HepG2 (cell line): Measurements from ENCODE around the gene PC. TPM values are rescaled to one million over a fixed set of nuclear protein-coding genes. Genes with fewer than 3 reads are reported as not detected.

ENCODE experiments used
- ARID2 ChIP-seq: sonication (generic); formaldehyde crosslinking; IDR thresholded peaks from 2 replicates; pipeline ENCODE4 v1.8.1; 2022; ENCODE audit warnings: mild to moderate bottlenecking, missing genetic modification reagents, borderline replicate concordance
- CBX5 ChIP-seq: sonication (generic); formaldehyde crosslinking; IDR thresholded peaks from 2 replicates; pipeline ENCODE4 v1.4.0; 2020; ENCODE audit warnings: missing genetic modification reagents, borderline replicate concordance
- CCDC6 ChIP-seq: sonication (generic); formaldehyde crosslinking; IDR thresholded peaks from 2 replicates; pipeline ENCODE4 v1.8.1; 2022; ENCODE audit warnings: mild to moderate bottlenecking, missing genetic modification reagents, moderate library complexity
- KLF15 ChIP-seq: sonication (generic); formaldehyde crosslinking; IDR thresholded peaks from 2 replicates; pipeline ENCODE4 v1.8.1; 2023; ENCODE audit warnings: borderline replicate concordance, mild to moderate bottlenecking, inconsistent platforms, missing genetic modification reagents, mixed read lengths
- NCOA5 ChIP-seq: sonication (generic); formaldehyde crosslinking; IDR thresholded peaks from 2 replicates; pipeline ENCODE4 v1.4.0; 2020; ENCODE audit warnings: missing genetic modification reagents
- NCOR1 ChIP-seq: fragments of 200-600 bp; sonication (generic); IDR thresholded peaks from 2 replicates; pipeline ENCODE4 v1.7.0; 2017; ENCODE audit warnings: antibody characterized with exemption, low read length, borderline replicate concordance
- NFIB ChIP-seq: sonication (generic); formaldehyde crosslinking; IDR thresholded peaks from 2 replicates; pipeline ENCODE4 v1.9.0; 2021; ENCODE audit warnings: missing genetic modification reagents, mild to moderate bottlenecking, borderline replicate concordance
- REPIN1 ChIP-seq: sonication (generic); formaldehyde crosslinking; IDR thresholded peaks from 2 replicates; pipeline ENCODE4 v1.8.0; 2022; ENCODE audit warnings: missing genetic modification reagents, low read depth, mild to moderate bottlenecking, borderline replicate concordance
- RFX1 ChIP-seq: fragments of 450-650 bp; IDR thresholded peaks from 2 replicates; pipeline ENCODE4 v1.6.1; 2017
- RXRB ChIP-seq: IDR thresholded peaks from 2 replicates; pipeline ENCODE4 v1.6.1; 2016; ENCODE audit warnings: borderline replicate concordance, missing genetic modification reagents, missing compliant biosample characterization
- TCF12 ChIP-seq, 2 experiments: fragments of 450-650 bp in 1 of 2; sonication (generic) in 1 of 2; formaldehyde crosslinking in 1 of 2; IDR thresholded peaks; 2 replicates each; pipeline versions ENCODE4 v1.6.1 to v1.8.0; 2017 to 2022; ENCODE audit warnings: antibody characterized with exemption in 1 of 2, mild to moderate bottlenecking in 1 of 2, missing genetic modification reagents in 1 of 2, moderate library complexity in 1 of 2
- XRCC5 ChIP-seq: fragments of 200-400 bp; formaldehyde crosslinking; optimal IDR thresholded peaks from 2 replicates; pipeline ENCODE3; 2017; ENCODE audit warnings: mild to moderate bottlenecking, low read length
- ZFP1 ChIP-seq: IDR thresholded peaks from 2 replicates; pipeline ENCODE4 v1.6.1; 2016
- ZNF263 ChIP-seq: sonication (generic); formaldehyde crosslinking; IDR thresholded peaks from 2 replicates; pipeline ENCODE4 v1.4.0; 2020; ENCODE audit warnings: missing genetic modification reagents
- ZNF468 ChIP-seq: sonication (generic); formaldehyde crosslinking; IDR thresholded peaks from 2 replicates; pipeline ENCODE4 v1.8.0; 2022; ENCODE audit warnings: mild to moderate bottlenecking, moderate library complexity, missing genetic modification reagents
- ZNF768 ChIP-seq: sonication (generic); formaldehyde crosslinking; IDR thresholded peaks from 2 replicates; pipeline ENCODE4 v1.4.0; 2020; ENCODE audit warnings: missing genetic modification reagents
- ZNF782 ChIP-seq: sonication (generic); formaldehyde crosslinking; IDR thresholded peaks from 2 replicates; pipeline ENCODE4 v1.4.0; 2020; ENCODE audit warnings: missing genetic modification reagents, mild to moderate bottlenecking, borderline replicate concordance
- polyA plus RNA-seq, 8 experiments: library from polyadenylated mRNA; depleted of rRNA in 3 of 8; stranded (reverse) in 7 of 8; unstranded in 1 of 8; fragments of >200 nt; fragmentation: Illumina TruSeq in 4 of 8; extraction: Trizol in 4 of 8; gene quantifications; 2 replicates each; pipeline versions ENCODE4 v1.2.1 to v1.2.3, GENCODE V29; 2011 to 2016; ENCODE audit warnings: low read depth in 4 of 8, missing spikeins in 1 of 8, mixed read lengths in 1 of 8; ENCODE audit not compliant: insufficient read depth in 1 of 8
- total RNA-seq, 5 experiments: library from RNA; depleted of rRNA; stranded (reverse); fragments of >200 nt; fragmentation: Illumina TruSeq; extraction: Trizol; gene quantifications; 2 replicates each; pipeline ENCODE4 v1.2.3, GENCODE V29; 2016; ENCODE audit warnings: low read depth in 1 of 5
- TF ChIP-seq, protein P1 (sequence below): sonication (generic); formaldehyde crosslinking; IDR thresholded peaks from 2 replicates; pipeline ENCODE4 v1.4.0; 2020; ENCODE audit warnings: missing genetic modification reagents, mild to moderate bottlenecking, borderline replicate concordance
- TF ChIP-seq, protein P2 (sequence below): sonication (generic); formaldehyde crosslinking; IDR thresholded peaks from 2 replicates; pipeline ENCODE4 v1.5.0; 2020; ENCODE audit warnings: missing genetic modification reagents, mild to moderate bottlenecking, borderline replicate concordance
- TF ChIP-seq, protein P3 (sequence below): sonication (generic); formaldehyde crosslinking; IDR thresholded peaks from 2 replicates; pipeline ENCODE4 v1.8.1; 2023; ENCODE audit warnings: mild to moderate bottlenecking, missing genetic modification reagents
- TF ChIP-seq, protein P4 (sequence below): sonication (generic); formaldehyde crosslinking; IDR thresholded peaks from 2 replicates; pipeline ENCODE4 v1.4.0; 2020; ENCODE audit warnings: mild to moderate bottlenecking, low read depth, missing genetic modification reagents

The PC gene
- total and polyA plus RNA-seq, 2 of the 13 experiments (the other 11 are each of a cell fraction or from before 2014, with no cell fraction given), result 29.0 to 39.0 TPM

DNA sequence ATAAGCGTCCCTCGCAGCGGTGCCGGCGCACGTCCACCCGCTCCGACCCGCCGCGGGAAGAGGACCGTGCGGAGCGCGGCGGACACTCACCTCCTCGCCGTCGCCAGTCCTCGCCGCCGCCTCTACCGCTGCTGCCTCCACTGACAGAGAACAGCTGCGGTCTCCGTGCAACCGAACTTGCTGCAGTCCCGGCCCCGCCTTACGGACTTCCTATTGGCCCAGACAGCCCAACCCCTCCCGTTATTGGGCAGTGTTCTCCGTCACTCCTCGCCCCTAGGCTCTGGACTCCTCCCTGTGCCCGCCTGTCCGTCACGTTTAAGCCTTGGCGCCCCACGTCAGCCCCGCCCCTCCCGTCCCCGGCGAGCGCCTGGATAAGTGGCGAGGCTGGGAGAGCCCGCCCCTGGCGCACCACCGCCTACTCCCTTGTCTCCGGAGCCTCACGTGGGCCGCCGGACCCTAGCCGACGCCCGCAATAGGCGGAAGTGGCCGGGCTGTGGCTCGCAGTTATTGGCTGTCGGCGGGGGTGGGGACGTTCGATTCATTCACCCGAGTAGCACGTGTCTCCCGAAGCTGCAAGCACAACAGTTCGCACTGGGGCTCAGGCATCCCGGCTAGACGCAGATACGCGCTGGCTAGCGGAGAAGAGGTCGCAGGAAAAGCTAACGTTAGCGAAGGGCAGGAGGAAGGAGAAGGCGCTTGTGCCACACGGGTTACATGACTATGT lies at the start of gene PC (continued):
- TF ChIP-seq CBX5 (CRISPR knock-in tag) (no peak), XRCC5 (peak; percentile 57), ZNF263 (no peak), CCDC6 (CRISPR knock-in tag) (peak; percentile 93; the same call in 1 of the 2 replicates), ZNF782 (peak; percentile 26; the same call in 1 of the 2 replicates), RFX1 (peak; percentile 58; the same call in 1 of the 2 replicates), REPIN1 (peak; percentile 96), KLF15 (peak; percentile 98; the same call in 1 of the 2 replicates), ZNF768 (CRISPR knock-in tag) (peak; percentile 26; the same call in 1 of the 2 replicates), NCOR1 (peak; percentile 52; the same call in 1 of the 2 replicates), ARID2 (CRISPR knock-in tag) (peak; percentile 99), NFIB (CRISPR knock-in tag) (0 out of 2 replicates have a peak, but pooled peaks have one; percentile 80), ZFP1 (CRISPR knock-in tag) (0 out of 2 replicates have a peak, but pooled peaks have one; percentile 30), ZNF468 (CRISPR knock-in tag) (no peak; the same call in 1 of the 2 replicates), TCF12 (IDR thresholded peaks at IDR 0.05) (no peak), TCF12 (CRISPR knock-in tag; IDR thresholded peaks at IDR 0.05) (no peak), RXRB (CRISPR knock-in tag) (peak; percentile 53; the same call in 1 of the 2 replicates), NCOA5 (no peak)
- TF ChIP-seq, protein P1, sequence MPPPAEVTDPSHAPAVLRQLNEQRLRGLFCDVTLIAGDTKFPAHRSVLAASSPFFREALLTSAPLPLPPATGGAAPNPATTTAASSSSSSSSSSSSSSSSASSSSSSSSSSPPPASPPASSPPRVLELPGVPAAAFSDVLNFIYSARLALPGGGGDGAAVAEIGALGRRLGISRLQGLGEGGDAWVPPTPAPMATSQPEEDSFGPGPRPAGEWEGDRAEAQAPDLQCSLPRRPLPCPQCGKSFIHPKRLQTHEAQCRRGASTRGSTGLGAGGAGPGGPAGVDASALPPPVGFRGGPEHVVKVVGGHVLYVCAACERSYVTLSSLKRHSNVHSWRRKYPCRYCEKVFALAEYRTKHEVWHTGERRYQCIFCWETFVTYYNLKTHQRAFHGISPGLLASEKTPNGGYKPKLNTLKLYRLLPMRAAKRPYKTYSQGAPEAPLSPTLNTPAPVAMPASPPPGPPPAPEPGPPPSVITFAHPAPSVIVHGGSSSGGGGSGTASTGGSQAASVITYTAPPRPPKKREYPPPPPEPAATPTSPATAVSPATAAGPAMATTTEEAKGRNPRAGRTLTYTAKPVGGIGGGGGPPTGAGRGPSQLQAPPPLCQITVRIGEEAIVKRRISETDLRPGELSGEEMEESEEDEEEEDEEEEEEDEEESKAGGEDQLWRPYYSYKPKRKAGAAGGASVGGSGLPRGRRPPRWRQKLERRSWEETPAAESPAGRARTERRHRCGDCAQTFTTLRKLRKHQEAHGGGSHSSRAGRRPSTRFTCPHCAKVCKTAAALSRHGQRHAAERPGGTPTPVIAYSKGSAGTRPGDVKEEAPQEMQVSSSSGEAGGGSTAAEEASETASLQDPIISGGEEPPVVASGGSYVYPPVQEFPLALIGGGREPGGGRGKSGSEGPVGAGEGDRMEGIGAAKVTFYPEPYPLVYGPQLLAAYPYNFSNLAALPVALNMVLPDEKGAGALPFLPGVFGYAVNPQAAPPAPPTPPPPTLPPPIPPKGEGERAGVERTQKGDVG, result peak; percentile 87; the same call in 1 of the 2 replicates
- TF ChIP-seq, protein P2, sequence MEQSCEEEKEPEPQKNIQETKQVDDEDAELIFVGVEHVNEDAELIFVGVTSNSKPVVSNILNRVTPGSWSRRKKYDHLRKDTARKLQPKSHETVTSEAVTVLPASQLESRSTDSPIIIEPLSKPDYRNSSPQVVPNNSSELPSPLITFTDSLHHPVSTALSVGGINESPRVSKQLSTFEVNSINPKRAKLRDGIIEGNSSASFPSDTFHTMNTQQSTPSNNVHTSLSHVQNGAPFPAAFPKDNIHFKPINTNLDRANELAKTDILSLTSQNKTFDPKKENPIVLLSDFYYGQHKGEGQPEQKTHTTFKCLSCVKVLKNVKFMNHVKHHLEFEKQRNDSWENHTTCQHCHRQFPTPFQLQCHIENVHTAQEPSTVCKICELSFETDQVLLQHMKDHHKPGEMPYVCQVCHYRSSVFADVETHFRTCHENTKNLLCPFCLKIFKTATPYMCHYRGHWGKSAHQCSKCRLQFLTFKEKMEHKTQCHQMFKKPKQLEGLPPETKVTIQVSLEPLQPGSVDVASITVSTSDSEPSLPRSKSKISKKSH (CRISPR knock-in tag), result peak; percentile 87; the same call in 1 of the 2 replicates
- TF ChIP-seq, protein P3, sequence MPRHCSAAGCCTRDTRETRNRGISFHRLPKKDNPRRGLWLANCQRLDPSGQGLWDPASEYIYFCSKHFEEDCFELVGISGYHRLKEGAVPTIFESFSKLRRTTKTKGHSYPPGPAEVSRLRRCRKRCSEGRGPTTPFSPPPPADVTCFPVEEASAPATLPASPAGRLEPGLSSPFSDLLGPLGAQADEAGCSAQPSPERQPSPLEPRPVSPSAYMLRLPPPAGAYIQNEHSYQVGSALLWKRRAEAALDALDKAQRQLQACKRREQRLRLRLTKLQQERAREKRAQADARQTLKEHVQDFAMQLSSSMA (CRISPR knock-in tag), result 0 out of 2 replicates have a peak, but pooled peaks have one; percentile 84
- TF ChIP-seq, protein P4, sequence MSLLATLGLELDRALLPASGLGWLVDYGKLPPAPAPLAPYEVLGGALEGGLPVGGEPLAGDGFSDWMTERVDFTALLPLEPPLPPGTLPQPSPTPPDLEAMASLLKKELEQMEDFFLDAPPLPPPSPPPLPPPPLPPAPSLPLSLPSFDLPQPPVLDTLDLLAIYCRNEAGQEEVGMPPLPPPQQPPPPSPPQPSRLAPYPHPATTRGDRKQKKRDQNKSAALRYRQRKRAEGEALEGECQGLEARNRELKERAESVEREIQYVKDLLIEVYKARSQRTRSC, result peak; percentile 88; the same call in 1 of the 2 replicates
